ENCODE results near the gene ZNF18. TPM values are rescaled to one million over a fixed set of nuclear protein-coding genes. Genes with fewer than 3 reads are reported as not detected.
A peak's percentile ranks its signal among the peaks of the same experiment; 100 is the strongest.

ZNF18 gene
- total RNA-seq, 4 donors from 2014 or later = 4.7 to 10.5 (median 7.5) TPM

DNA sequence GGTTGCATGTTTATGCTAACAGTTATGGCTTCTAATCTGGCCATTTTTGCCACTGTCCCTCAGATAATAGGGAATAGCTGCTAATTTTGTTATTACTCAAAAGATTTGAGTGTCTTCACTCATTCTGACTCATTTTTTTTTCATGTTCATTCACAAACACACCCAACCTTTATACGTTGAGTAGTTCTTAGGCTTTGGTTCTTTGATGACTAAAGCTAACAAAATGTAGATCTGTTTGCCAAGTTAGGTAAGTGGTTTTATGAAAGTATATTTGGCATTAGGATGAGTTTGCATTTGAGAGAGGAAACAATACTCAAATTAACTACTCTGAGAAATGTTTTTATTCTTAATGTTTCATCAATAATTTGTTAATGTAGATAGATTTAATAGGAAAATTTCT lies 27.1 kb upstream of the ZNF18 start:
- peak overlapping the region in 3 of 4 donors; percentile 50 to 81 (median 67) for H3K27ac ChIP-seq
- 9 to 18% methylated on average over 1 of the region's 1 CpG for WGBS, 2 donors
- intact Hi-C loops (cut with DNase I) = no loop called here
- TF ChIP-seq, protein P1, sequence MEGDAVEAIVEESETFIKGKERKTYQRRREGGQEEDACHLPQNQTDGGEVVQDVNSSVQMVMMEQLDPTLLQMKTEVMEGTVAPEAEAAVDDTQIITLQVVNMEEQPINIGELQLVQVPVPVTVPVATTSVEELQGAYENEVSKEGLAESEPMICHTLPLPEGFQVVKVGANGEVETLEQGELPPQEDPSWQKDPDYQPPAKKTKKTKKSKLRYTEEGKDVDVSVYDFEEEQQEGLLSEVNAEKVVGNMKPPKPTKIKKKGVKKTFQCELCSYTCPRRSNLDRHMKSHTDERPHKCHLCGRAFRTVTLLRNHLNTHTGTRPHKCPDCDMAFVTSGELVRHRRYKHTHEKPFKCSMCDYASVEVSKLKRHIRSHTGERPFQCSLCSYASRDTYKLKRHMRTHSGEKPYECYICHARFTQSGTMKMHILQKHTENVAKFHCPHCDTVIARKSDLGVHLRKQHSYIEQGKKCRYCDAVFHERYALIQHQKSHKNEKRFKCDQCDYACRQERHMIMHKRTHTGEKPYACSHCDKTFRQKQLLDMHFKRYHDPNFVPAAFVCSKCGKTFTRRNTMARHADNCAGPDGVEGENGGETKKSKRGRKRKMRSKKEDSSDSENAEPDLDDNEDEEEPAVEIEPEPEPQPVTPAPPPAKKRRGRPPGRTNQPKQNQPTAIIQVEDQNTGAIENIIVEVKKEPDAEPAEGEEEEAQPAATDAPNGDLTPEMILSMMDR (IDR thresholded peaks at IDR 0.05) = no peak
- H3K36me3 ChIP-seq = no peaks in the 10 kb centered on the region
- no peaks in the 10 kb centered on the region for H3K27me3 ChIP-seq
- H3K4me1 ChIP-seq = peaks cover 13 to 82% (median 34%) of the 10 kb centered on the region in 3 donors
- H3K9me3 ChIP-seq = no peaks in the 10 kb centered on the region
- H3K4me3 ChIP-seq = no peak overlapping the region
- no peak for DNase-seq

GRCh38 chr17:12022310-12022709 lies 25.0 kb upstream of the ZNF18 start:
- H3K4me3 ChIP-seq = peak overlapping the region in 2 of 4 donors; percentile 84 to 88
- intact Hi-C loops (cut with DNase I) = no loop called here
- no peak for TF ChIP-seq POLR2A (IDR thresholded peaks at IDR 0.05)
- TF ChIP-seq, protein P1 (IDR thresholded peaks at IDR 0.05) = no peak
- H3K27ac ChIP-seq = peak overlapping the region in 2 of 4 donors; percentile 10 to 81
- peaks cover 13 to 65% (median 34%) of the 10 kb centered on the region in 3 donors for H3K4me1 ChIP-seq
- H3K27me3 ChIP-seq = no peaks in the 10 kb centered on the region
- no peaks in the 10 kb centered on the region for H3K36me3 ChIP-seq
- no peak for DNase-seq
- no peaks in the 10 kb centered on the region for H3K9me3 ChIP-seq
- 51 to 63% methylated on average over 2 of the region's 2 CpGs for WGBS, 2 donors

- TF ChIP-seq POLR2A (IDR thresholded peaks at IDR 0.05) = no peak
- TF ChIP-seq, protein P1 (IDR thresholded peaks at IDR 0.05) = no peak
- peak overlapping the region in 3 of 4 donors; percentile 84 to 95 (median 94) for H3K27ac ChIP-seq
- H3K4me1 ChIP-seq = peaks cover 13 to 59% (median 34%) of the 10 kb centered on the region in 3 donors
- DNase-seq = no peak
- 0 to 5% methylated on average over 2 of the region's 3 CpGs for WGBS, 2 donors
- H3K36me3 ChIP-seq = no peaks in the 10 kb centered on the region
- no peaks in the 10 kb centered on the region for H3K27me3 ChIP-seq
- H3K9me3 ChIP-seq = no peaks in the 10 kb centered on the region
- H3K4me3 ChIP-seq = peak overlapping the region; percentile 71 to 88 (median 86)
- intact Hi-C loops (cut with DNase I) = no loop called here
Observed at GRCh38 chr17:12021623-12022140, 24.4 kb upstream of the ZNF18 start.

DNA sequence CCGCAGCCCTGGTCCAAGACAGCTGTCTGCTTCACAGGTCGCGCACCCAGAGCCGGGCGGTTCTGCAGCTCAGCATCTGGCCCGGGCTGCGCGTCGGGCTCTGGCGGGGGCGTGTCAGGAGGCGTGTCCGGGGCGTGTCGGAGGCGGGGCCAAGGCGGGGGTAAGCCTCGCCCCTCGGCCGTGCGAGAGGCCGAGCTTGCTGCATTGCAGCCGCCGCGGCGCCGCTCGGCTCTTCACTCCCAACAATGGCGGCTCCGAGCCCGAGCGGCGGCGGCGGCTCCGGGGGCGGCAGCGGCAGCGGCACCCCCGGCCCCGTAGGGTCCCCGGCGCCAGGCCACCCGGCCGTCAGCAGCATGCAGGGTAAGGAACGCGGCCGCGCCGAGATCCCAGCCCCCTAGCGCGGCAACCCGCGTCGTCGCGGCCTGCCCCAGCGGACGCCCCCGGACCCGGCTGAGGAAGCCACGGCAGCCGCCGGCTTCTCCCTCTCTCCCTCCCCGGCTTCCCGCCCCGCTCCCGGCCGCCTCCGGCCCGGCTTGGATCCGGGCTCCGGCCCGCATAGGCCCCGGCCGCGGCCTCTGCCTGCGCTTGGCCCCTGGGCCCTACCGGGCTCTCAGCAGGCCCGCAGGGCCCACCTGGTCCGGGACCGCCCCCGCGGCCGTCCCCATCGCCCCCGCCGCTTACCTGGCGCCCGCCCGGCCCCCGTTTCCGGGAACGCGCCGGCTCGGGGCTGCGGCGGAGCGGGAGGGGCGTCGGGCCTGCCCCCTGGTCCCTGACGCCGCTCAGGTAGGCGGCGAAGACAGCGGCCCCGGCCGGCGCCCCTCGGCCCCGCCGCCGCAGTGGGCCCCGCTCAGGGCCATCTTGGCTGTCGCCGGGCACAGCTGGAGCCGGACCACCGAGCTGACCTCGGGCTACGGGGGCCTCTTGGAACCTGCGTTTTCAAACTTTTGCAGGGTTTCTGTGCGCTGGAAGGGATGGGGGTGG lies 23.7 kb upstream of the ZNF18 start, which contains the start of gene MAP2K4:
Gene MAP2K4, plus strand, starts transcription at position 236 of the 981 bp plus-strand sequence. Its CDS starts 10 bp downstream, at position 246.
- DNase-seq = peak; percentile 68
- H3K36me3 ChIP-seq = no peaks in the 10 kb centered on the region
- no CpG with 5 or more reads among the region's 123 CpGs for WGBS, 2 donors
- H3K27me3 ChIP-seq = no peaks in the 10 kb centered on the region
- H3K4me1 ChIP-seq = peaks cover 13 to 52% (median 26%) of the 10 kb centered on the region in 3 donors
- TF ChIP-seq, protein P1 (IDR thresholded peaks at IDR 0.05) = peak in 2 of 6 experiments; percentile 4 to 12
- peak in 3 of 4 donors; percentile 57 to 95 (median 93) for TF ChIP-seq POLR2A (IDR thresholded peaks at IDR 0.05)
- peak within 1 kb of the TSS; percentile 84 to 95 (median 92) for H3K27ac ChIP-seq
- no peaks in the 10 kb centered on the region for H3K9me3 ChIP-seq
- intact Hi-C loops (cut with DNase I) = no loop called here
- H3K4me3 ChIP-seq = peak within 1 kb of the TSS; percentile 71 to 88 (median 86)

DNA sequence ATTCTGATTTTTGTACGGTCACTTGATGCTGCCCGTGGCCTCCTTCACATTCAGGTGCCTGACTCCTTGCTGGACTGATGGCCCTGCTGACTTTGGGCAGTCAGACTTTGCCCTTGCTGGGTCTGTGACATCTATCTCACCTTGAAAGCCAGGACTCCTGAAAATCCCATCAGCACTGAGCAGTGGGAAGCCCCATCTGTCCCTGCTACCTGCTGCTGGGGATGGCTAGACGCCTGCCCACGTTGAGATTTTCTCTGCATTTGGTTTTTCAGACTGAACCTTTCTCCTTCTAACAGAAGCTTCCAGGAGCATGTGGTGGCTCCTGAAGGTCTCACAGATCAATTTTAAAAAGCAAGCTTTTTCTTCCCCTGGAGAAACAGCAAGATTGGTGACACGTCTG lies 10.2 kb upstream of the ZNF18 start:
- no peaks in the 10 kb centered on the region for H3K9me3 ChIP-seq
- 78 to 84% methylated on average over 5 of the region's 5 CpGs for WGBS, 2 donors
- peaks cover 0 to 4% (median 0%) of the 10 kb centered on the region in 4 donors for H3K27me3 ChIP-seq
- no peaks in the 10 kb centered on the region for H3K4me1 ChIP-seq
- no peak overlapping the region for H3K4me3 ChIP-seq
- DNase-seq = no peak
- no peaks in the 10 kb centered on the region for H3K36me3 ChIP-seq
- H3K27ac ChIP-seq = no peak overlapping the region
- TF ChIP-seq POLR2A (IDR thresholded peaks at IDR 0.05) = no peak
- TF ChIP-seq, protein P1 (IDR thresholded peaks at IDR 0.05) = no peak
- intact Hi-C loops (cut with DNase I) = no loop called here

Data from esophagus squamous epithelium (tissue), 5 donors.